Fibroblast of peridontal ligament (primary cell): ENCODE data around the gene MRPS22.

ENCODE experiments used
- DNase-seq: peaks from one replicate; pipeline ENCODE4 v3.0.0-alpha.2; 2010; ENCODE audit errors: extremely low read depth

The MRPS22 gene

DNA sequence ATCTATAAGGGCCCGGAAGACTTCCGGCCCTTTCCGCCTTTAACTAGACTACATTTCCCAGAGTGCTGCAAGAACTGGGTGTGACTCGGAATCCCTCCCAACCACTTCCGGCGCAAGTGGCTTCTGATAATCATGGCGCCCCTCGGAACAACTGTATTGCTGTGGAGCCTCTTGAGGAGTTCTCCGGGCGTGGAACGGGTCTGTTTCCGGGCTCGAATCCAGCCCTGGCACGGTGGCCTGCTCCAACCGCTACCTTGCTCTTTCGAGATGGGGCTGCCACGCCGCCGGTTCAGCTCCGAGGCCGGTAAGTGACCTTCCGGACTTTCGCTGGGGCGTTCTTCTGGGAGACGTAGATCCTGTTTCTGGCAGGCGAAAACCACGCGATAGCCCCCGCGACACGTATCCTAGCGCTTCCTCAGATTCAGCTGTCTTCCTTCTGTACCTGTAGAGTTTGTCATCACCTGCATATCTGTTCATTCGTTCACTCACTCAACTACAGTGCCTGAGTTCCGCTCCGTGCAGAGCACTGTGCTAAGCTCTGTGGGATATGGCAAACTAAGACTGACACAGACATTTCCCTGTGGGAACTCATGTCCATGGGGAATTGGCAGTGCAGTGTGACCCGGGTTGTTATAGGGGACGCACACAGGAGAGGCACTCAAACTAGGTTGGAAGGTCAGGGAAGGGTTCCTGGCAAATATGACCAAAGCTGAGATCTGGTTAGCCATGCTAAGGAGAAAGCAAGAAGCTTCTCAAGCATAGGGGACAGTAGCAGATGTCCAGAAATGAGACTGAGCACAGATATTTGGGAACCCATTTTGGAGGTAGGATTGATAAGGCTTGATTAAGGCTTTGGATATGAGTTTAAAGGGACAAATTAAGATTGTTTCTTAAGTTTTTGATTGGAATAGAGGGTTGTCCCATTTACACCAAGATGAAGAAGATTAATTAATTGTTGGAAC lies at the start of gene MRPS22:
MRPS22 (plus strand) TSS at position 126 of the 962 bp plus-strand sequence; CDS start at position 133, 7 bp downstream.
- peak; percentile 90 for DNase-seq

DNA sequence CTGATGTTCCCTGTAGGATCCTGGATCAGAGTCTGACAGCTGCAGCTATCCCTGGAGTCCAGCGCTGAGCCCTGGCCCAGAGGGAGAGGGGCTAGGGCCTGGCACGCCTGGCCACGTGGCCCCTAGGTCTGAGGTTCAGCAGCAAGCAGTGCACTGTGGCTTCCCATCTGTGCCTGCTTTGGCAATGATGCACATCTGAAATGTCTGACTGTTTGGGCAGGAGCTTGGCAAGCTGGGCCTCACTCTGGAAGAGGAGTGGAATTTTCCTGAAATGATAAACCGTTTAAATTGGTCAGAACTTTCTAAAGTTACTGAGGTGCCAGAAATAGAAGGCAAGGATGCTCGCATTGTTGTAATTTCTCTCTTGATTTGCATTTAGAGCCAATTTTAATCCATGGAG lies 48.8 kb upstream of the MRPS22 start:
- peak; percentile 46 for DNase-seq

DNA sequence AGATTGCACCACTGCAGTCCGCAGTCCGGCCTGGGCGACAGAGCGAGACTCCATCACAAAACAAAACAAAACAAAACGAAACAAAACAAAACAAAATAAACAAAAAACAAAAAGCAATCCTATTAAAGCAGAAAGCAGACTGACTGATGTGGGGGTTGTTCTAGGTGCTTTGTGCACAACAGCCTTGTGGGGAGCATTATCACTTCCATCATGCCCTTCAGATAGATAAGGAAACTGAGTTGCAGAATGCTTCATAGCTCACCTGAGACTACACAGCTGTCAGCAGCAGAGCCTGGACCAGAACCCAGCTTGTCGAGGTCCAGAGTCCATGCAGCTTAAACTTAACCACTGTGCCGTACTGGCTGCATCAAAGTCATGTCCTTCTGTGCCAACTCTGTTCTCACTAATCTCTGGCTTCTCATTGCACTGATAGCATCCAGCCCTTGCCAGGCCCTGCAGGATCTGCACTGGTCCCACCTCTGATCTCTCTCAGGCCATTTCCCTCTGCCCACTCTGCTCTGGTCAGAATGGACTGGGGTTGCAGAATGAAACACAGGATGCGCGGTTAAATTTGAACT lies 47.6 kb upstream of the MRPS22 start:
- DNase-seq, result no peak

DNA sequence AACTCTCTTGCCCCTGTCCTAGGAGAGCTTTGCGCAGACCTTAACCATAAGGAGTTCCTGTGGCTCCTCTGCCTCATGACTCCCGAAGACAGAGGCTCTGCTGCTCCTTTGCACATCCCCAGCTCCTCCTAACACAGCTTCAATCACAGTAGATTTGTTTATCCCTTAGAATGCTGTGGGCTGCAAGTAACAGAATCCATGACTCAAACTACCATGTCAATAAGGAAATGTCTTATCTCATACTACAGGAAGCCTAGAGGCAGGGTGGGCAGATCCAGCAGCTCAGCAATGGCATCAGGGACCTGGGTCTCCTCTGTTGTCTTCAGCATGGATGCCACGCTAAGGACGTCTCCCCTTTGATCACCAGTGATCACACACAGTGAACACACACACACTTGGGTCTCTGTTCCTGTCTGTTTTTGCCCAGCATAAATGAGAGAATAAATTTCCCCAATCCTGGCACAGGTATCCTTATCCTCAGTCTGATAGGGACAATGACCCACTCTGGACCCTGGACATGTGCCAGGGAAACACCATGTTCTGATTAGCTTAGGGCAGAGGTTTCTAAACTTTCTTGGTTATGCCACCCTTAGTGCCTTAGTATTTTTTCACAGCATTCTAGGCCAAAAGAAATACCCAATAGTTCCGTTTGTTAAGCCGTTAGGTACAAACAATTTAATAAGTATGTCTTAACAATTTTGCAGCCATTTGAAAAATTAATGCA lies 46.1 kb upstream of the MRPS22 start:
- DNase-seq, result no peak

- no peak for DNase-seq
These were observed 44.3 kb upstream of the MRPS22 start for GRCh38 chr3:139299261-139300132.

- no peak for DNase-seq
These were observed 43.4 kb upstream of the MRPS22 start for GRCh38 chr3:139300416-139300815.

- peak; percentile 19 for DNase-seq
These were observed 42.6 kb upstream of the MRPS22 start for GRCh38 chr3:139301183-139301582.

GRCh38 chr3:139301654-139302053 lies 42.2 kb upstream of the MRPS22 start:
- no peak for DNase-seq

GRCh38 chr3:139302084-139302800 lies 41.6 kb upstream of the MRPS22 start:
- DNase-seq, result peak; percentile 99

DNA sequence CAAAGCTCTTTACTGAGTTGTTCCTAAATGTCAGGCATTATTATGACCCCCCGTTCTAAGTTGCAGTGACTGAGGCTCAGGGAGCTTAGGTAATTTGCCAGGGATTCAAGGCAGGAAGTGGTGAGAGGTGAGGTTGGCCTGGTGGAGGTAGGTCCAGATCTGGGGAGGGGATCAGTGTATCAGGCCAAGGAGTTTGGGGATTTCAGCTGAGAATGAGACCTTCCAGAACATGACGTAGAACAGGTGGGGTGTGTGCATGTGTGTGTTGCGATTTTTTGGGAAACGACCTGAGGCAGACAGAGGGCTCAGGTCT lies 41.1 kb upstream of the MRPS22 start:
- no peak for DNase-seq

DNA sequence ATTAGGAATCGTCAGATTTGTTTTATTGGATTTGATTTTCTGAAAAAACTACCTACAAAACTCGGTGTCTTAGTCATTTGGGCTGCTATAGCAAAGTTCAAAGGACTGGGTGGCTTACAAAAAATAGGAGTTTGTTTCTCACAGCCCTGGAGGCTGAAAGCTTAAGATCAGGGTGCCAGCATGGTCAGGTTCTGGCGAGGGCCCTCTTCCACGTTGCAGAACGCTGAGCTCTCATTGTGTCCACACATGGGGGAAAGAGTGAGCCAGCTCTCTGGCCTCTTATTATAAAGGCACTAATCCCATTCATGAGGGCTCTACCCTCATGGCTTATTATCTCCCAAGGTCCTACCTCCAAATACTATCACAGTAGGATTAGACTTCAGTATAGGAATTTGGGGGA lies 40.6 kb upstream of the MRPS22 start:
- DNase-seq, result no peak

DNA sequence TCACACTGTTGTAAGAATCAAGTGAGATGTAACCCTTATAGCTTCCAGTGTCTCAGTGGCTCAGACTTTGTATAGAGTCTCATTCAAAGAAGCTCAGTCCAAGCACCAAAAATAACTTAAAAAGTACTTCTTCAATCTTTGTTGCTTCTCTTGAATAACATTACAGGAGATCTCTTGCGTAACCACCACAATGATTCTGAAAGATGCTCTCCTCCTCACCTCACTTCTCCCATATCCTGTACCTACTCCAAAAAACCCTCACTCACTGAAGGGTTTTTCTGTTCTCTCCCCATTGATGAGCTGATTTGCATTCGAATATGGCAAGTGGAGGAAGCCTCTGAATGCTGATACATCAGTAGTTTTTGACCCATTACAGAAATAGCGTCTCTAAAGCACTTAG lies 39.4 kb upstream of the MRPS22 start:
- no peak for DNase-seq

DNA sequence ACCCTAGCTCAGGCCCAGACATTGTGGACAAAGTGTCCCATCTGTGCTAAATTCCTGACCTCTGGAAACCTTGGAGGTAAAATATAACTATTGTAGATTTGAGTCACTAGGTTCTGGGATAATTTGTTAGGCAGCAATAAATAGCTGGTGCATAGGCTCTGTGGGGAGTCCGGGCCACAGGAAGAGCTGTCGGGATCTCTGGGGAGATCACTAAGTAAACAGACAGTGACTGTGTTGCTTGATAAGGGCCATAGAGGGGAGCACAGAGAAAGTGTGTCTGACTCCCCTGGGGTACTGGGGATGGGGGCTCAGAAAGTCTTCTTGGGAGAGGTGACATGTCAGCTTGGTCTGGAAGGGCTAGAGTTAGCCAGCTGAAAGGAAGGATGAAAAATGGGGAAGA lies 37.7 kb upstream of the MRPS22 start:
- no peak for DNase-seq

DNA sequence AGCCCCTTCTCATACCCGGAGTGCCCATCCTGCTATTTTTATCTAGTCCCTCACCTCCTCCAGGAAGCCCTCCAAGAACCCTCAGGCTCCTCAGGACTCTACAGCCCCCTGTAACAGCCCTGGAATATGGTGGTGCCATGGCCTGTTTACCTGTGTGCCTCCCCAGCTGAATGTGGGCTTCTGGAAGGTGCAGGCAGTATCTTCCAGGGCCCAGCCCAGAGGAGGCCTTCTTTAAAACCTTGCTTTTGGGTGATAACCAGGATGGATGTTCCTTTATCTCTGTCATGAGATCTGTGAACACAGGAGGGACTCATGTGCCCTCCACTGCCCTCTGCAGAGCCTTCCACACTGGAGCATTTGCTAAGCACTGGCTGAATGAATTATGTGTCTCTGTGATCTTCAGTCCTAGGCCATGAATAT lies 36.7 kb upstream of the MRPS22 start:
- no peak for DNase-seq

DNA sequence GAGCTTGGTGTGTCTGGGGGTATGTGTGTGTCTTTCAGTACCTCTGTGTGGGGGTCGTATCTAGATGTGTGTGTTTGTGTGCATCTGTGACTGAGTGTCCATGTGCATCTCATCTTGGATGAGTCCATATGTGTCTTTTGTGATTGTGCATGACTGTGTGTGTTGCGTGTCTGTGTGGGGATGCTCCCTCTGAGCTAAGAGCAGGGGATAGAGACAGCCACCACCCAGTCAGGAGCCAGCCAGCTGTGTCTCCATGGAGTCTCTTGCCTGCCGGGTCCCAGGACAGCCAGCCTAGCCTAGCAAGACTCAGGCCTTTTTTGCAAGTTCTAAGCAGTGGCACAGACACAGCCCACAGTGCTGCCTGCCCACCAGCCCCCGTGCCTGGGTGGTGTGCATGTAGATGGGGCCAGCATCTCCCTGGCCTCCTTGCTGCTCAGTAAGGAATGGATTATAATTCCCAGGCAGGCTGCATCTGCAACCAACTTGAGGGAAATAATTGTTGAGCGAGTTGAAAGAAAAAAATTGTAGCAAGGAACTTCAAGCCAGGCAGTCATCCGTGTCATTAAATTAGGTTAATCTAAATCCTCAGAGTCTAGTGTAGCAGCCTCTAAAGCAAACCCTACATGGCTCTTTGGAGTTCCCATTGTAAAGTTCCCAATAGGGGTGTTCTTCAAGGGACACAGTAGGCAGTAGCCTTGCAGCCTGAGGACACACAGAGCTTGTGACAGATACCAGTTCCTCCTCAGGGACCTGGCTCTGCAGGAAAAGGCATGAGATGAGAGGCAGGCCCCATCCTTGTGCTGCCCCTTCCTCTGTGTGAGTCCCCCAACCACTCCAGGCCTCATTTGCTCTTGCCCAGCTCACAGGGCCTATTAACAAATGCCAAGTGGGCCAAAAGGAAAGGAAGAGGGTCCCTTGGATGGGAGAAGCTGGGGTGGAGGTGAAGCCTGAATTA lies 35.9 kb upstream of the MRPS22 start:
- DNase-seq, result peak; percentile 22

DNA sequence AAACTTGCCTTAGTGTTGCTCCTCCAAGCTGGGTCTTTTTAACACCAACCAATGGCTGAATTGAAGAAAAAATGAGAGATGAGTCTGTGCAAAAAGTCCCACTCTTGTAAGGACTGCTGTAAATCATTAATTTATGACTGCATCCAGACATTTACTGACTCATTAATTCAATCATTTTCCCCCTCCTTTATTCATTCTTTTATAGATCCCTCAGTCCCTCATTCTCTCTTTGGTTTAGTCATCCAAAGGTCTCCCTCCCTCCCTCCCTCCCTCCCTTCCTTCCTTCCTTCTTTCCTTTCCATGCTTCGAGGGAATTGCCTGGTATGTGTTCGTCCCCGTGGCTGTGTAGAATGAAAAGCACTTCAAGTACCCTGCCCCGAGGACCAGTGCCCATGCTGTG lies 35.3 kb upstream of the MRPS22 start:
- DNase-seq, result no peak

- DNase-seq, result peak; percentile 25
These were observed 34.7 kb upstream of the MRPS22 start for GRCh38 chr3:139309061-139309591.

DNA sequence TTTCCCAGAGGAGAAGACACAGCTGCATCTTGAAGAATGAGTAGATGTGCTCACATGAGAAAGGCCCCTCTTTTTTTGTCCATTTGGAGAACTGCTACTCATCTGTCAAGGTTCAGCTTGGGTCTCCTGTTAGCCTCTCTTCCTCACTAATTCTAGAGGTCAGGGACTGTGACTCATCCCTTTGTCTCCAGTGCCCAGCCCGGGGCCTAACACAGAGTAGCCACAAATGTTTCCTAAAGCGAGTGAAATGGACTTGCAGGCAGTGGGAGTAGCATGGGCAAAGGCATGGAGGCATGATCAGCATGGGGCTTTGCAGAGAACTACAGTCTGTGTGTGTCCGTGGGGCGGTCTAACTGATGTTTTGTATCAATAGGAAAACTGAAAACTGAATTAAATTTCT lies 33.9 kb upstream of the MRPS22 start:
- peak; percentile 36 for DNase-seq

- DNase-seq, result peak; percentile 88
These were observed 33.3 kb upstream of the MRPS22 start for GRCh38 chr3:139310474-139310933.
